Immature natural killer cell (primary cell): Measurements from ENCODE around the gene REG3G. TPM values are rescaled to one million over a fixed set of nuclear protein-coding genes. Genes with fewer than 3 reads are reported as not detected.

ENCODE experiments used
- DNase-seq, 3 donors: peaks; one replicate each; pipeline ENCODE4 v3.0.0; 2022; ENCODE audit warnings: mixed read lengths in 1 of 3
- H3K27ac Mint-ChIP-seq, 6 donors: one replicate each; pipeline ENCODE4 v1.8.0; 2020; ENCODE audit warnings: mixed read lengths in 6 of 6, mild to moderate bottlenecking in 5 of 6, inconsistent platforms in 4 of 6, moderate library complexity in 3 of 6
- H3K27me3 Mint-ChIP-seq, 3 donors: one replicate each; pipeline ENCODE4 v1.8.0; 2020 to 2021; ENCODE audit warnings: low read depth in 3 of 3, mild to moderate bottlenecking in 3 of 3, mixed read lengths in 3 of 3, moderate library complexity in 3 of 3, inconsistent platforms in 1 of 3
- H3K36me3 Mint-ChIP-seq, 3 donors: one replicate each; pipeline ENCODE4 v1.8.0; 2020; ENCODE audit warnings: mixed read lengths in 3 of 3, inconsistent platforms in 2 of 3, mild to moderate bottlenecking in 2 of 3
- H3K4me1 Mint-ChIP-seq, 2 donors: one replicate each; pipeline ENCODE4 v1.8.0; 2020; ENCODE audit warnings: inconsistent platforms in 2 of 2, mild to moderate bottlenecking in 2 of 2, mixed read lengths in 2 of 2, moderate library complexity in 1 of 2
- H3K4me3 Mint-ChIP-seq, 5 donors: one replicate each; pipeline ENCODE4 v1.8.0; 2020; ENCODE audit warnings: mild to moderate bottlenecking in 5 of 5, mixed read lengths in 5 of 5, inconsistent platforms in 3 of 5, moderate library complexity in 3 of 5
- H3K9me3 Mint-ChIP-seq, 6 donors: one replicate each; pipeline ENCODE4 v1.8.0; 2020; ENCODE audit warnings: mild to moderate bottlenecking in 6 of 6, mixed read lengths in 6 of 6, inconsistent platforms in 4 of 6, moderate library complexity in 3 of 6
- polyA plus RNA-seq, 3 donors: library from polyadenylated mRNA; unstranded; fragments of 300-500 nt; fragmentation: Illumina TruSeq; gene quantifications; one replicate each; pipeline ENCODE4 v1.2.3, GENCODE V29; 2021

REG3G gene
- not detected for polyA plus RNA-seq

DNA sequence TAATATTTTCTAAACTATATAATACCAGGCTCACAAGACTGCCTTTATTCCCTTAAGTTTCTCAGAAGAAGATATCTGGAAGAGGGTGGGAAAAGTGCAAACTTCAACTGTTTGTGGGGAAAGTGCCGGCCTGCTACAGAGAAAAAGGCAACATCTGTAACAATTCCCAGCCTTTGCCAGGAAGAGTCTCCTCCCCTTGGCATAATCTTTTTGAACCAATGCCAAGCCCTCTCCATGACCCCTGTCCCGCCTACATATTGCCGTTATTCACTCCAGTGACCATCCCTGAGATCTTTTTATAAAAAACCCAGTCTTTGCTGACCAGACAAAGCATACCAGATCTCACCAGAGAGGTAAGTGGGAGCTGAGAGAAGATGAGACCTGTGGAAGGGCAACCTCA, at the start of gene REG3G:
Gene REG3G (plus strand): TSS at position 282 of the 400 bp plus-strand sequence. CDS start 392 bp downstream, outside the sequence.
- Mint-ChIP-seq H3K36me3 (no peaks in the 10 kb centered on the region), H3K27ac (no peak within 1 kb of the TSS), H3K4me3 (no peak within 1 kb of the TSS), H3K4me1 (no peaks in the 10 kb centered on the region), H3K9me3 (peaks cover 0 to 48% (median 13%) of the 10 kb centered on the region in 6 donors), H3K27me3 (peaks cover 0 to 2% (median 0%) of the 10 kb centered on the region in 3 donors)
- DNase-seq, result no peak

DNA sequence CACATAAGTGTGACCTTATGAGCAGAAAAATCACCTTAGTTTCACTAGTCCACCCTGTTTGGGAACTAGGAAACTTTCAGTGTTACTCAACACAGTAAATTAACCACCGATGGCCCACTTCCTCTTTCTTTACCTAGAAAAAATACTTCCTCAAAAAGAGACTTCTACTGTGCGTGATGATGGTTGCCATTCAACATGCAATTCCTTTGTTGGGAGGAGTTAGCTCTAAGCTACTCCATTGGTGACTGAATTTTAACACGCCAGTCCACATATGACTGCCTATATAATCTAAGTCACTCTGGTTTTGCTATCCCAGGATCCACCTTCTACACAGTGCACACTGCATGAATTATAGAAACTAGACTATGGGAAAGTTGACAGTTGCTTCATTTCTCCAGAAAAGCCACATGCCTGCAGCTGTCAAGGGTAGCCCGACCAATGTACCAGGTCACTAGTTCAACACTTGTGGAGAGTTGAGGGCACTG, 47.8 kb upstream of the REG3G start:
- no peaks in the 10 kb centered on the region for H3K36me3 Mint-ChIP-seq
- H3K9me3 Mint-ChIP-seq, result peaks cover 3 to 30% (median 12%) of the 10 kb centered on the region in 6 donors
- DNase-seq, result no peak
- H3K4me1 Mint-ChIP-seq, result no peaks in the 10 kb centered on the region
- no peak overlapping the region for H3K4me3 Mint-ChIP-seq
- H3K27me3 Mint-ChIP-seq, result no peaks in the 10 kb centered on the region
- H3K27ac Mint-ChIP-seq, result no peak overlapping the region

DNA sequence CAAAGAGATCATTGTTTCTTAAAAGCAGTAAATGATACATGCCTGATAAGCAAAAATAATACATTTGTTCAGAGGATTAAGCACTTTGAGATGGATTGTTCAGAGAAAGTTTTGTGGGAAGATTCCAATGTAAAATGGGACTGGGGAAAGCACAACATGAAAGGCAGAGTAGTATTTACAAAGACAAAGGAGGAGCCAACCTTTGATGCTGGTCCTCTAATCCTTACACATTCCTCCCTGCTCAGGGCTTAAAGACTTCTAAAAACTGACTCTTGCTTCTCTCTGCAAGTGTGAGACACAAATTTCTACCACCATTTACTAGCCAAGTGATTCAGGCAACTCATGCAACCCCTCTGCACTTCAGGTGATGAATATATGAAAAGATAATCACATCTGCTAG, 47.2 kb upstream of the REG3G start:
- DNase-seq, result no peak
- Mint-ChIP-seq H3K4me1 (no peaks in the 10 kb centered on the region), H3K4me3 (no peak overlapping the region), H3K36me3 (no peaks in the 10 kb centered on the region), H3K27me3 (no peaks in the 10 kb centered on the region), H3K9me3 (peaks cover 3 to 30% (median 12%) of the 10 kb centered on the region in 6 donors), H3K27ac (no peak overlapping the region)

DNA sequence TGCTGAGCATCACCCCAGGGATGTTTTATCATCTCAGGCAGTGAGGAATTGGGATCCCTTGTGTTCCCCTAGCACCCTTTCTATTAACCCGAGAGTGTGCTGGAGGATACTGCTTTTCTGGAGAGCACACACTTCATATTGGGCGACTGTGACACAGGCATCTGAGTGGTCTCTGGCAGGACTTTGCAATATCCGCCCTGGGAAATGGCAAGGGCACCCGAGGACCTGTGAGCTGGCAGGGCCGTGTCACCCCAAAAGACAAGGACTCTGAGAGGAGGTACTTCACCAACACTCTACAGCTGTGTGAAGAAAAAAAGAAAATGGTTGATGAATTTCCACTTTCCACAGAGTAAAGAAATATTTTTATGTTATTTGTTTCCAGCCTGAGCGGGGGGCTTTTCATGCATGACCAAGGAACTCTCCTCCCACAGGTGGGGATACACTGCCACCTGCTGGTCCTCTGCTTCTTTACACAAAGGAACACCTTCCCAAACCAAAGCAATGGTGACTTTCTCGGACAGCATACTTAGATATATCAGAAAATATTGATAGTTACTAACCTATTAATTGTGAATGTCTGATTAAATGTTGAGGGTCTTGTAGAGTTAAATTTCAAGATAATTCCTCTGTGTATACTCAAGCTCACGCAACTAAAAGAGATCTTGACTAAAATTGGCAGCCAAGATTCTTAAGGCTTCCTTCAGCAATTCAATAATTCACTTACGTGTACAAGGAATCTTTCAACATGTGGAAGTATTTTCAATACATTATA, 45.9 kb upstream of the REG3G start:
- no peak for DNase-seq
- Mint-ChIP-seq H3K4me1 (no peaks in the 10 kb centered on the region), H3K27me3 (no peaks in the 10 kb centered on the region), H3K9me3 (peaks cover 1 to 26% (median 10%) of the 10 kb centered on the region in 6 donors), H3K27ac (no peak overlapping the region), H3K36me3 (no peaks in the 10 kb centered on the region), H3K4me3 (no peak overlapping the region)

DNA sequence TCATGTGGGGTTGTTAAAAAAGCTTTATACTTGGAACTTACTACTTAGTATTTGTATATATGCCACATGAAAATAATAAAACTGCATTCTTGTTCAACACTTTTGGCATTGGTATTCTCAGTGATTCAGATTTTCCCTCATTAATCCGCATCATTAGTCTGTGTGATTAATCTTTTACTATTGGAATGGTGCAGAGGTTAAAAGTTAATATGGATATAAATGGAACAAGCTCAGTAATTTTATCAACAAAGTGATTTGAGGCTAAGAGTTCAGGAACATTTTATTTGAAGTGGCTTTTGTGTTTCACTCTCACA, 45.4 kb upstream of the REG3G start:
- Mint-ChIP-seq H3K36me3 (no peaks in the 10 kb centered on the region), H3K27me3 (no peaks in the 10 kb centered on the region), H3K9me3 (peaks cover 1 to 25% (median 10%) of the 10 kb centered on the region in 6 donors), H3K27ac (no peak overlapping the region), H3K4me1 (no peaks in the 10 kb centered on the region), H3K4me3 (no peak overlapping the region)
- DNase-seq, result no peak

DNA sequence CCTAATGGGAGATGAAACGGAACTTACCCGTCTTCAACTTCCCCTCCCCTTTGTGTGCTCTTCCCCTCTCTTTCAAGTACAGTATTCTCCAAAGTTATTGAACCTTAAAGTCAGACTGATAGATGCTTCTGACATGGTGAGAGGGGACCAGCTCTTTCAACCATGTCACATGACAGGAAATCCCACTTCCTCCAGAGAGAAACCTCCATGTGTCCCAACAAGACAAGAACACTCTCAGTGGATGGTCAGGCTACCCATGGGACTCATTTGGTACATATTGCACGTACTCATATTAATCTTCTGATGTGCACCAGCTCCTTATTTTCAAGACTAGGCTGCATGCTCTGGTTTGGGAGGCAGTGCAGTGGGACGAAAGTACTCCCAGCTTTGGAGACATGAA, 44.6 kb upstream of the REG3G start:
- Mint-ChIP-seq H3K9me3 (peaks cover 1 to 24% (median 9%) of the 10 kb centered on the region in 6 donors), H3K27me3 (no peaks in the 10 kb centered on the region), H3K27ac (no peak overlapping the region), H3K4me3 (no peak overlapping the region), H3K4me1 (no peaks in the 10 kb centered on the region), H3K36me3 (no peaks in the 10 kb centered on the region)
- no peak for DNase-seq

DNA sequence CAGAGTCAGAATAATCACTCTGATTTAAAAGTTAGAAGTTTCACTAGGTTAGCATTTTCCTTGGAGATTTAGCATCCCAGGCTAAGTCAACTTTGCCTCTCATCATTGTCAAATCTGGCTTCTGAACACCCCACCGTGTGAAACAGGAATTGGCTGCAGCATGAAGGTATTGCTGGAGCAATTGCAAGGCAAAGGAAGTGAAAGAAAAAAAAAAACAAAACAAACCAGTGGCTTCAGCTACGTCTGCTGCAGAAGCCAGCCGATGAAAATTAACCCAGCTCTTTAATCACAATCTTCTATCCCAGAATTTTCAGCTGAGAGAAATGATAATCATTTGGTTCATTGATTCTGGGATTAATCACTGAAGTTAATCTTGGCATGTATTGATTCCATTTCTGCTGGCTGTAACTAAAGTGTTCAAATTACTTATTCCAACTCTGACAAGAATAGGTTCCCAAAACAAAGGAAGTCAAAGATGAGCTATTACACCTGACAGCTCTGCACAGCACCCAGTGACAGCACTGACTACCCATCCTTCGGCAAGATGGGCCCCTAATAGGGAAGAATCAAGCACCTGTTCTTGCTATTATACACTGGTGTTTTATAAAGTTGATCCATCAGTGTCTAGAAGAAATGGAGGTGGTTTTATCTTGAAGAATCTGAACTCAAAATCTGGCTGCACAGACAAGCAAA, 42.7 kb upstream of the REG3G start:
- Mint-ChIP-seq H3K27me3 (no peaks in the 10 kb centered on the region), H3K9me3 (peaks cover 0 to 24% (median 8%) of the 10 kb centered on the region in 6 donors), H3K27ac (no peak overlapping the region), H3K36me3 (no peaks in the 10 kb centered on the region), H3K4me1 (no peaks in the 10 kb centered on the region), H3K4me3 (no peak overlapping the region)
- no peak for DNase-seq

DNA sequence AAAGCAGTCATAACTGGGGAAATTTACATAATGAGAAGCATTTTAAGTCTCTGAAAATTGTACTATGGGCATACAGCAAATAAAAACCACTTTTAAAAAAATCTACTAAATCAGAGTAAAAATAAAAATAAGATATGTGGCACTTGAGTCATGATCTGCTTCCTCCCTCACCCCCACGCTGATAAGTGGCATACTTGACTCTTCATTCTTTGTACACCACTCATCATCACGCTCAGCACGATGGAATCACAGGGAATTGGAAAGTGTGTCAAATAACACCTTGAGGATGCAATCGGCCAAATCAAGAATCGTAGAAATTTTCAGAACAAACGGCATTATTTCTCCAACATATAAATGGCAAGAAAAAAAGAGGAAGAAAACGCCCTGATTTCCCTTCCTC, 41.1 kb upstream of the REG3G start:
- no peak overlapping the region for H3K4me3 Mint-ChIP-seq
- no peaks in the 10 kb centered on the region for H3K27me3 Mint-ChIP-seq
- H3K9me3 Mint-ChIP-seq, result peaks cover 0 to 24% (median 6%) of the 10 kb centered on the region in 6 donors
- no peak overlapping the region for H3K27ac Mint-ChIP-seq
- H3K36me3 Mint-ChIP-seq, result no peaks in the 10 kb centered on the region
- no peak for DNase-seq
- no peaks in the 10 kb centered on the region for H3K4me1 Mint-ChIP-seq

DNA sequence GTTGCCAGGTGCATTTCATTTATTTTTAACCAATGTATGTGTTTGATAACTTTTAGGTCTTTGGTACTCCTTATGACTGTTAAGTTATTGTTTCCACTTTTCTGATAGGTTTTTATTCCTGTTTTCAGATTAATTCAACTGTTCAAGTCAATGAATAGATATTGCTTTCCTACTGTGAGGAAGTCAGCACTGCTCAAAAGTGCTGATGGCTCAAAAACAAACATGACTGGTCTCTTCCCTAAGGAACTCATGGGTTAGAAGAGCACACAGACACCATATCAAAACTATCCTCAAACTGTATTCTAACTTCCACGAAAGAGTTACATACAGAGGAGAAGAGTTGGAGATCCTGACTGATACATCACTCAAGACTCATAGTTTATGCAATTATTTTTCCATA, 39.9 kb upstream of the REG3G start:
- no peaks in the 10 kb centered on the region for H3K36me3 Mint-ChIP-seq
- peaks cover 0 to 24% (median 6%) of the 10 kb centered on the region in 6 donors for H3K9me3 Mint-ChIP-seq
- no peak overlapping the region for H3K27ac Mint-ChIP-seq
- no peaks in the 10 kb centered on the region for H3K4me1 Mint-ChIP-seq
- H3K27me3 Mint-ChIP-seq, result no peaks in the 10 kb centered on the region
- no peak overlapping the region for H3K4me3 Mint-ChIP-seq
- DNase-seq, result no peak

DNA sequence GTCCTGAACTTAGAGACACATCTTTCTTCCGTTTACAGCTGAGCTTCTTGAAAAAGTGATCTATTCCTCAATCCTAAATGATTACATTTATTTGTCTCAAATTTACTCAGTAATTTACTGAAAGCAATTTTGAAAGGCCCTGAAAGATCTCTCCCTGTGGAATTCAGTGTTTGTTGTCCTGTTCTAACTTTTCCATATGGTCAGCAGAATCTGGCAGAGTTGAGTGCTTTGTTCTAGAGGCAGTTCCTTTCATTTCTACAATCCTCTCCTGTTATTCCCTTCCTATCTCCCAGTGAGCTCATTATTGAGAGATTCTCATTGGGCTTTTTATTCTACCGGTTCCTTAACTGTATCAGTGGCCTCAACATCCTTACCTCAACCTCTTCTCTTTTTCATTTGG, 36.5 kb upstream of the REG3G start:
- Mint-ChIP-seq H3K27me3 (peaks cover 3 to 6% (median 4%) of the 10 kb centered on the region in 3 donors), H3K4me3 (no peak overlapping the region), H3K4me1 (no peaks in the 10 kb centered on the region), H3K27ac (no peak overlapping the region), H3K9me3 (peaks cover 5 to 23% (median 14%) of the 10 kb centered on the region in 6 donors), H3K36me3 (peaks cover 0 to 2% (median 0%) of the 10 kb centered on the region in 3 donors)
- DNase-seq, result no peak

DNA sequence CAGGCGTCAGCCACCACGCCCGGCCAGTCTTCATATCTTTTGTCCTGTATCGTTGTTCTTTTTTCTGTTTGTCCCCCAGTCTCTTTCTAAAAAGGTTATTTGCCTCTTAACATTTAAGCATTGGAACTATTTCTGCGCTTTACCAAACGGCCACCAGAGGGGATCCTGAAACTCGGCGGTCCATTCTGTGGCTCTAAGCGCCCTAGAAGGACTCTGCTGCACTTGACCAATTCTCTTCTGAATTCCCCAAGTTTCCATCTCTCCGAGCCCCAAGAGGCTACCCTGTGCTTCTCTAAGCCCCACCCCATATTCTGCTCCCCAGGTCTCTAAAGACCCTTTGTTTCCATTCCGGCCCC, 33.1 kb upstream of the REG3G start:
- H3K27ac Mint-ChIP-seq, result no peak overlapping the region
- peaks cover 0 to 7% (median 4%) of the 10 kb centered on the region in 3 donors for H3K36me3 Mint-ChIP-seq
- DNase-seq, result no peak
- peaks cover 12 to 32% (median 21%) of the 10 kb centered on the region in 6 donors for H3K9me3 Mint-ChIP-seq
- no peak overlapping the region for H3K4me3 Mint-ChIP-seq
- H3K4me1 Mint-ChIP-seq, result no peaks in the 10 kb centered on the region
- H3K27me3 Mint-ChIP-seq, result peaks cover 3 to 10% (median 5%) of the 10 kb centered on the region in 3 donors

DNA sequence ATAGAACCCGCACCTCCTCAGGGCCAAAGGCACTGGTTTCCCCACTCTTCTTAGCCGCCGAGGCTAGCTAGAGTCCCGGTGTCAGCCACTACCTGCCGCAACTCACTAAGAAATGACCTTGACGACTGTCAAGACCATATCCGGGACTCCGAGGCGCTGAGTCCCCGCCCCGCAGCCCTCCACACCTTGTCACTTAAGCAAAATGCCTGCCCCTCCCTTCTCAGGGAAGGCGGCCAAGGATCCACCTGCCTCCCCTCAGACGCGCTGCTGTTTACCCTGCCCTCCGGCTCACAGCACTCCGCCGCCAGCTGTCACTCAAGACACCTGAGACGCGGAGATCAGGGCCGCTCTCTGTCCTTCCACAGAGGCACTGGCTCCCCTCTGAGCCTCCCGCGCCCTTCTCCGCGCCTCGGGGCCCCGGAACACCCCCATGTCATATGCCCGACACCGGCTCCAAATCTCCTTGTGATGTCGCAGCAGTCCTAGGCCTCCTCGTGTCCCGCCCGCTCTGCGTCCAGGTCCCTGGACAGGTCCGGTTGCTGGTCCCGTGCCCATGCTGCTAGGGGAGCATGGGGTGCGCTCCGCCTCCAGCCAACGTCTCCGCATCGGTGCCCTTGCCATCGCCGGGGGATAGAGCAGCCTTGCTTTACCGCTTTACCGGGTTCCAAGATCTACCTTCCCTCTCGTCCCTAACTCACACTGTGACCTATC, 32.5 kb upstream of the REG3G start:
- Mint-ChIP-seq H3K4me3 (no peak overlapping the region), H3K27ac (no peak overlapping the region), H3K9me3 (peaks cover 12 to 31% (median 21%) of the 10 kb centered on the region in 6 donors), H3K4me1 (no peaks in the 10 kb centered on the region), H3K27me3 (peaks cover 3 to 10% (median 5%) of the 10 kb centered on the region in 3 donors), H3K36me3 (peaks cover 0 to 7% (median 4%) of the 10 kb centered on the region in 3 donors)
- no peak for DNase-seq

DNA sequence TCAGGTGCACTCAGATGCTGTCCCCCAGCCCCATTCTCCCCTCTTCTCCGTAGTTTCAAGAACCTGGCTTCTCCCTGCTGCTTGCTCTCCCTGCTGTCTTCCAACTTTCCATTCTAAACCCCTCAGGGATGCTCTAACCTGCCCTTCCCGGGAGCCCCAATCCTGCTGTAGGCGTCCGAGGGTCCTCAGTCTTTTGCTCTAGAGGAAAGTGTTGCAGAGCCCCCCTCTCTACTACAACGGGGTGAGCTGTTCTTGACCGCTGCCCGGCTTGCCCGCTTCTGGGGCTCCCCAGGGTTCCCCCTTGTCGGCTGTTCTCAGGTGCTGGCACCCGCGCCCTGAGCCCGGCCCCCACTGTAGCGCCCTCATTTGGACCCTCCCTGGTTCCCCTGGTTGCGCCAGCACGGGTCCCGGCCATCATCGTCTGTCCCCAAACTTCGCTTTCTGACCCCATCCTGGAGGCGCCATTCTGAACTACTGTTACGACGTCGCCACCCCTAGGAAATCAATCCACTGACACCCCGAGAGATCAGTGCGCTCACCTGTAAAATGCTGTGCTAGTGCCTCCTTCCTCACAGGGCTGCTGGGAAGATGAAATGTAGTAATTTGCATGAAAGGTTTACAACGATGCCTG, 31.9 kb upstream of the REG3G start:
- no peak for DNase-seq
- Mint-ChIP-seq H3K36me3 (peaks cover 0 to 7% (median 4%) of the 10 kb centered on the region in 3 donors), H3K27me3 (peaks cover 3 to 10% (median 5%) of the 10 kb centered on the region in 3 donors)

More for the DNA sequence above, 31.9 kb upstream of the REG3G start:
- peaks cover 14 to 31% (median 21%) of the 10 kb centered on the region in 6 donors for H3K9me3 Mint-ChIP-seq
- no peak overlapping the region for H3K4me3 Mint-ChIP-seq
- no peak overlapping the region for H3K27ac Mint-ChIP-seq
- no peaks in the 10 kb centered on the region for H3K4me1 Mint-ChIP-seq
